DOHH2 (cell line): Measurements from ENCODE around the gene TRPV4.

ENCODE experiments used
- H3F3A ChIP-seq: fragments of 200-600 bp; sonication (generic), shearing (Covaris generic); 2 replicates; pipeline ENCODE4 v1.6.0; 2016; ENCODE audit warnings: antibody characterized with exemption, mild to moderate bottlenecking; ENCODE audit not compliant: control insufficient read depth, insufficient read depth
- H3K27ac ChIP-seq: fragments of 200-600 bp; sonication (generic); 2 replicates; pipeline ENCODE4 v1.5.1; 2014; ENCODE audit warnings: low read depth, mild to moderate bottlenecking, low read length, moderate library complexity
- H3K27me3 ChIP-seq: fragments of 200-600 bp; sonication (generic); 2 replicates; pipeline ENCODE4 v1.6.1; 2014; ENCODE audit warnings: mild to moderate bottlenecking, low read length, mixed read lengths; ENCODE audit not compliant: control insufficient read depth
- H3K36me3 ChIP-seq: fragments of 200-600 bp; sonication (generic); 2 replicates; pipeline ENCODE4 v1.6.1; 2014; ENCODE audit warnings: mild to moderate bottlenecking, low read length, moderate library complexity, mixed read lengths; ENCODE audit not compliant: control insufficient read depth
- H3K4me1 ChIP-seq: fragments of 200-600 bp; sonication (generic); 2 replicates; pipeline ENCODE4 v1.6.1; 2014; ENCODE audit warnings: mild to moderate bottlenecking, low read length, mixed read lengths; ENCODE audit not compliant: control insufficient read depth
- H3K4me2 ChIP-seq: fragments of 200-600 bp; sonication (generic); 2 replicates; pipeline ENCODE4 v1.6.0; 2014; ENCODE audit warnings: mild to moderate bottlenecking, low read length, moderate library complexity
- H3K4me3 ChIP-seq: fragments of 200-600 bp; sonication (generic); 2 replicates; pipeline ENCODE4 v1.5.1; 2014; ENCODE audit warnings: mild to moderate bottlenecking, low read length, mixed read lengths
- H3K79me2 ChIP-seq: fragments of 200-600 bp; sonication (generic); 2 replicates; pipeline ENCODE4 v1.6.1; 2014; ENCODE audit warnings: mild to moderate bottlenecking, low read length, mixed read lengths; ENCODE audit not compliant: control insufficient read depth
- H3K9me2 ChIP-seq: fragments of 200-600 bp; sonication (generic); replicated peaks from 2 replicates; pipeline ENCODE4 v1.6.1; 2014; ENCODE audit warnings: mild to moderate bottlenecking, low read length, mixed read lengths; ENCODE audit not compliant: control insufficient read depth
- H3K9me3 ChIP-seq: fragments of 200-600 bp; sonication (generic); 2 replicates; pipeline ENCODE4 v1.6.1; 2014; ENCODE audit warnings: antibody characterized with exemption, low read length, mixed read lengths; ENCODE audit not compliant: control insufficient read depth, insufficient read depth
- H4K20me1 ChIP-seq: fragments of 200-600 bp; sonication (generic); 2 replicates; pipeline ENCODE4 v1.6.0; 2014; ENCODE audit warnings: low read depth, mild to moderate bottlenecking, antibody characterized with exemption, low read length, moderate library complexity; ENCODE audit not compliant: control insufficient read depth, insufficient read depth
- EZH2phosphoT487 ChIP-seq: fragments of 200-600 bp; sonication (generic); IDR thresholded peaks from 2 replicates; pipeline ENCODE4 v1.6.1; 2017; ENCODE audit warnings: borderline replicate concordance, mild to moderate bottlenecking, antibody characterized with exemption, low read length, moderate library complexity, mixed read lengths
- TF ChIP-seq, protein P1 (sequence below): fragments of 200-600 bp; sonication (generic); IDR thresholded peaks from one replicate; pipeline ENCODE4 v1.5.1; 2014; ENCODE audit warnings: antibody characterized with exemption, mild to moderate bottlenecking, low read depth, low read length; ENCODE audit not compliant: poor library complexity, severe bottlenecking

The TRPV4 gene

DNA sequence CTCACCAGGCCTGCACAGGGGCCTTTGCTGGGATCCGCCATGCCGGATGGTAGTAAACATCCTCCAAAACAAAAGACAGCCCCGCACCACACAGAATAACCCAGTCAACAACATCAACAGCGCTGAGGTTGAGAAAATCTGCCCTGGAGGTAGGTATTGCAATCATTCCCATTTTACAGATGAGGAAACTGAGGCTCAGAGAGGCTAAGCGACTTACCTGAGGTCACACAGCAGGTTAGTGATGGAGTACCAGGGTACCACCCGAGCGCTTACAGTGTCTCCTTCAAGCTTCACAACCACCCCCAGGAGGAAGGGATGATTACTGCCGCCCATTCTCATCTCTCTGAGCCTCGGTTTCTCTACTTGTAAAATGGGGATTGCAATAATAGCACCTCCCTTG is 14.9 kb downstream of the TRPV4 start:
- Histone ChIP-seq H3K27ac (no peak overlapping the region), H3K36me3 (no peaks in the 10 kb centered on the region), H3K27me3 (no peaks in the 10 kb centered on the region; the same call in 1 of the 2 replicates), H3F3A (no peaks in the 10 kb centered on the region), H3K9me2 (no peaks in the 10 kb centered on the region), H3K4me1 (no peaks in the 10 kb centered on the region), H3K79me2 (no peaks in the 10 kb centered on the region), H3K4me2 (no peak overlapping the region), H3K4me3 (no peak overlapping the region), H4K20me1 (no peaks in the 10 kb centered on the region), H3K9me3 (no peaks in the 10 kb centered on the region)
- TF ChIP-seq, protein P1, sequence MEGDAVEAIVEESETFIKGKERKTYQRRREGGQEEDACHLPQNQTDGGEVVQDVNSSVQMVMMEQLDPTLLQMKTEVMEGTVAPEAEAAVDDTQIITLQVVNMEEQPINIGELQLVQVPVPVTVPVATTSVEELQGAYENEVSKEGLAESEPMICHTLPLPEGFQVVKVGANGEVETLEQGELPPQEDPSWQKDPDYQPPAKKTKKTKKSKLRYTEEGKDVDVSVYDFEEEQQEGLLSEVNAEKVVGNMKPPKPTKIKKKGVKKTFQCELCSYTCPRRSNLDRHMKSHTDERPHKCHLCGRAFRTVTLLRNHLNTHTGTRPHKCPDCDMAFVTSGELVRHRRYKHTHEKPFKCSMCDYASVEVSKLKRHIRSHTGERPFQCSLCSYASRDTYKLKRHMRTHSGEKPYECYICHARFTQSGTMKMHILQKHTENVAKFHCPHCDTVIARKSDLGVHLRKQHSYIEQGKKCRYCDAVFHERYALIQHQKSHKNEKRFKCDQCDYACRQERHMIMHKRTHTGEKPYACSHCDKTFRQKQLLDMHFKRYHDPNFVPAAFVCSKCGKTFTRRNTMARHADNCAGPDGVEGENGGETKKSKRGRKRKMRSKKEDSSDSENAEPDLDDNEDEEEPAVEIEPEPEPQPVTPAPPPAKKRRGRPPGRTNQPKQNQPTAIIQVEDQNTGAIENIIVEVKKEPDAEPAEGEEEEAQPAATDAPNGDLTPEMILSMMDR: no peak
- TF ChIP-seq EZH2phosphoT487: no peak

DNA sequence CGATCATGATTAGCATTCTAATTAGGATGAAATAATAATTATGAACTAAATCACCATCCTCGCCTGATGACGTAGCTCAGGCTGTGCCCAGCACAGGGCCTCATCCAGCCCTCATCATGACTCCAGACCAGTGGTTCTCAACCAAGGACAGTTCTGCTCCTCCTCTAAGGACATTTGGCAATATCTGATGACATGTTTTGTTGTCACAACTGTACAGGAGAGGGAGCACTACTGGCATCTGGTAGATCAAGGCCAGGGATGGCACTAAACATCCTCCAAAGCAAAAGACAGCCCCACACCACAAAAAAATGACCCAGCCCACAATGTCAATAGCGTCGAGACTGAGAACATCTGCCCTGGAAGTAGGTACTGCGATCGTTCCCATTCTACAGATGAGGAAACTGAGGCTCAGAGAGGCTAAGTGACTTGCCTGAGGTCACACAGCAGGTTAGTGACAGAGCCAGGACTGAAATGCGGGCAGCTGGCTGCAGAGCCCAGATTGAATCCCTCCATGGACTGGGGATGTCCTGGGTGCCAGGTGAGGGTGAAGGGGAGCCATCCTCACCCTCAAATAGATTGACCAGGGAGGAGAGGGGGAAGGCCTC is 15.5 kb downstream of the TRPV4 start:
- TF ChIP-seq, protein P1: no peak
- TF ChIP-seq EZH2phosphoT487: no peak
- Histone ChIP-seq H3K9me2 (no peaks in the 10 kb centered on the region), H3K4me1 (no peaks in the 10 kb centered on the region), H3F3A (no peaks in the 10 kb centered on the region), H3K9me3 (no peaks in the 10 kb centered on the region), H4K20me1 (no peaks in the 10 kb centered on the region), H3K27ac (no peak overlapping the region), H3K27me3 (no peaks in the 10 kb centered on the region; the same call in 1 of the 2 replicates), H3K4me3 (no peak overlapping the region), H3K36me3 (no peaks in the 10 kb centered on the region), H3K4me2 (no peak overlapping the region), H3K79me2 (no peaks in the 10 kb centered on the region)

DNA sequence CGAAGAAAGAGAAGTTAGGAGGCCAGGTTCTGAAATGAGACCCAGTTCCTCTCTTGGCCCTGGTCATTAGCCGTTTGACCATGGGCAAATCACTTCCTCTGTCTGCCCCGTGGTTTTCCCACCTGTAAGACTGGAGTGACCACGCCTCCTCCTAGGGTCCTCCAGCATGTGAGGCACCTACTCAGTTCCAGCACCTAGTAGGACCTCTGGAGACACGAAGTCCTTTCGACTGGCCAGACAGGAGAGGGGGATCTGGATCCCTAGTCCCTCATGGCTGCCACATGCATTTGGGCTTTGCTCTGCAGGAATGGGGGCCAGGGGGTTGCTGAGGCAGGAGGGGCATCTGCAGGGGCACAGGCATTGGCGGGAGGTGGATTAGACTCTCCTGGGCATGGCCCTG is 16.3 kb downstream of the TRPV4 start:
- H3K4me1 ChIP-seq: no peaks in the 10 kb centered on the region
- no peaks in the 10 kb centered on the region for H3F3A ChIP-seq
- TF ChIP-seq EZH2phosphoT487: no peak
- TF ChIP-seq, protein P1: no peak
- H3K9me3 ChIP-seq: no peaks in the 10 kb centered on the region
- H3K36me3 ChIP-seq: no peaks in the 10 kb centered on the region
- H3K79me2 ChIP-seq: no peaks in the 10 kb centered on the region
- H3K4me2 ChIP-seq: no peak overlapping the region
- H4K20me1 ChIP-seq: no peaks in the 10 kb centered on the region
- H3K27me3 ChIP-seq: peaks cover 3% of the 10 kb centered on the region; the same call in 1 of the 2 replicates
- H3K9me2 ChIP-seq: no peaks in the 10 kb centered on the region
- no peak overlapping the region for H3K27ac ChIP-seq
- H3K4me3 ChIP-seq: no peak overlapping the region
